GM21723 (cell line): Measurements from ENCODE around the gene PTPN14.
"Not testable (repeated sequence)": the region's sequence is repeated elsewhere in the genome, so short reads cannot be mapped to it uniquely, and the experiment has no call there.

Experiments
- ATAC-seq: cut with Tn5 transposase; IDR thresholded peaks from one replicate; pipeline ENCODE4 v1.9.1; 2021; ENCODE audit warnings: mild to moderate bottlenecking, moderate library complexity; ENCODE audit not compliant: unreplicated experiment

The PTPN14 gene

GRCh38 chr1:214513394-214513793 is 38.0 kb downstream of the PTPN14 start:
- ATAC-seq = no peak

GRCh38 chr1:214511639-214511998 is 39.8 kb downstream of the PTPN14 start:
- ATAC-seq = no peak

- no peak for ATAC-seq
These were observed 40.3 kb downstream of the PTPN14 start for GRCh38 chr1:214510914-214511638.

- no peak for ATAC-seq
These were observed 40.9 kb downstream of the PTPN14 start for GRCh38 chr1:214510477-214510876.

GRCh38 chr1:214509622-214510021 is 41.8 kb downstream of the PTPN14 start:
- not testable (repeated sequence) for ATAC-seq

GRCh38 chr1:214506972-214507431 is 44.4 kb downstream of the PTPN14 start:
- no peak for ATAC-seq

- no peak for ATAC-seq
These were observed 46.3 kb downstream of the PTPN14 start for GRCh38 chr1:214505134-214505533.

DNA sequence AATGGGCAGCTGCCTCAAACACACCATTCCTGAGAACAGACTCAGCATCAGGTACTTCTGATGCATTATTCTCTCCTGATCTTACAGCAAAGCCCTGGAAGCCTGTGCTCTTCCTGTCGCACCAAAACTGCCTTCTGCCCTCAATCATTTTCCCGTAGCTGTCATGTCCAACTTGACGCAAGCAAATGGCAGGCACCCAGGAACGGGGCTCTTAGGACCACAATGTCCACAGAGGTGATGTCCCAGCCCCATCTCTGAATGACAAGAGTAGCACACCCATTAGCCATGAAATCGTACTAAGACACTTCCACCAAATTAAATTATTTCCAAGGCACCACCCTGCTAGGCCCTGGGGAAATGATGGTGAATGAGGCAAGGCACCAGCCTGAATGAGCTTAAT is 47.1 kb downstream of the PTPN14 start:
- no peak for ATAC-seq

GRCh38 chr1:214503553-214503952 is 47.8 kb downstream of the PTPN14 start:
- no peak for ATAC-seq

DNA sequence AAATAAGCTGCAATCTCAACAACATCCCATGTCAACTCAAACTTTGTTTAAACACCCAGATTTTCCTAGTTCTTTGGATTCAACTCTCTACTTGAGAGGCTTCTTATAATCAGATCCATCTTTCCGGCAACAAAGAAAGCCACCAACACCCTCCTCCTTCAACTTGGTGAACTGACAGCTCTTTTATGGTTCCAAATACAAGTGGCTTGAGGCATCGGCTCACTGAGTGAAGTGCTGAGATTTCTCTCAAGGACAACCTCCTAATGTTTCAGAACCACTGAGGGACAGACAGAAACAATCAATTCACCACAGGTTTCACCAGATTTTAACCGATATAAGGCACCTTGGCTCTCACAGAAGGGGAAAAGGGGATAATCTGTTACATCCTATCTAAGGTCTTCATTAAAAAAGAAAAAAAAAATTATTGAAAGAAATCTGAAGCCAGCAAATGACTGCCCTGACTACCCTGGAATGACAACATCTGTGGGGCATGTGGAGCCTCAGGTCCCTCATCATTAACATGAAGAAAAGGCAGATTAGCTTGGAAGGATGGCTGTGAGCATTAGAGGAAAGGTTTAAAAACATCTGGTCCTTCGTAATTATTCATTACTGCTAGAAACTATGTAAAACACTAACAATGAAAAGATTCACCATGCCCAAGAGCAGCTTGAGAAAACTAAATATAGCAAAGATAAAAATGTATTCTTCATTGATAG is 50.9 kb downstream of the PTPN14 start:
- ATAC-seq = no peak

- ATAC-seq = no peak
These were observed 51.7 kb downstream of the PTPN14 start for GRCh38 chr1:214499732-214500131.

DNA sequence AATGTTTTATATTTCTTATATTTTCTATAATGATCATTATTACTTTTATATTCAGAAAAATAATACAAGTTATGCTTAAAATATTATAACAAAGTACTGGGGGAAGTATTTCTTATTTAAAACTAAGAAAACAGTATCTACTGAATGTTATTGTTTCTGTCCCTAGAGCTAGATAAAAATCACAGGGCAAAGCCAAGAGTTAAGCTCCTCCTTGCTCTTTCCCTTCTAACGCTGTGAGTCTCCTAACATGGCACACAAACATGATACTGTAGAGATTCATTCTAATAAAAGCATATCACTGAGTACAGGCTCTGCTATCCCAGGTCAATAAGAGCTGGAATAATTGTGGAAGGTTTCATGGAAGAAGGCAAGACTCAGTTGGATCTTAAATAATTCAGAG is 53.4 kb downstream of the PTPN14 start:
- no peak for ATAC-seq

- ATAC-seq = no peak
These were observed 55.3 kb downstream of the PTPN14 start for GRCh38 chr1:214496126-214496525.

- ATAC-seq = no peak
These were observed 56.7 kb downstream of the PTPN14 start for GRCh38 chr1:214494706-214495105.

DNA sequence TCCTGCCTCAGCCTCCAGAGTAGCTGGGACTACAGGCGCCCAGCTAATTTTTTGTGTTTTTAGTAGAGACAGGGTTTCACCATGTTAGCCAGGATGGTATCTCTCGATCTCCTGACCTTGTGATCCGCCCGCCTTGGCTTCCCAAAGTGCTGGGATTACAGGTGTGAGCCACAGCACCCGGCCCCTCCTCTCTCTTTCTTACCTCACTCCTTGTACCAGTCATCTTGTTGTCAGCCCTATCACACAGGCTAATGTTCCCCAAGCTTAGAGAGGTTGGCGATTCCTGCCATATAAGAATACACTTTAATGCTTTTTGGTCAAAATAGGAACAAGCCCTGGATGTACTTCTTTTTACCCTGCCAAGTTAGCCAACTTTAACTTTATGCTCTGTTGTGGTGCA is 57.2 kb downstream of the PTPN14 start:
- ATAC-seq = not testable (repeated sequence)

DNA sequence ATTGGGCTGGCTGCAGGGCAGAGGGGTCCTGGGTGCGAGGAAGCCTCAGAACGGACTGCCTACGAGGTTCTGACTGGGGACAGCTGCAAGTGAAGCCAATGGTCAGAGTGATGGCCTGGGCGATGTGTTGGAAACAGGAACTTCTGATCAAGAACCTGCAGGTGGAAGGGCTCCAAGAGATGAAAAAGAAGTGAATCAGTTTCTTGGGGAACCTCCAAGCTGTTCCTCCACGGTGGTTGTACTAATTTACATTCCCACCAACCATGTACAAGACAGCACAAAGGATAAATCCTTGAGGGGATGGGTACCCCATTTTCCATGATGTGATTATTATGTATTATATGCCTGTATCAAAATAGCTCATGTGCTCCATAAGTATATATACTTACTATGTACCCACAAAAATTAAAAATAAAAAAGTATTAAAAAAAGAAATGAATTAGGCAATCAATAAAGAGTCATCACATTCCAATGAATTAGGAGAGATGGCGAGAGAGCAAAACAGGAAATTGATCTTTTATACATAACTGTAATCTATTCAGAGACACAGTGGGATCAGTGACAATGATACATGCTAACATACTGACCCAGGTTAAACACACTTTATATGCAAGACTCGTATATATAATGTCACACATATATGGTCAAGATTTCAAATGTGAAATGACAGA is 58.1 kb downstream of the PTPN14 start:
- no peak for ATAC-seq

GRCh38 chr1:214492401-214493075 is 58.9 kb downstream of the PTPN14 start:
- no peak for ATAC-seq

DNA sequence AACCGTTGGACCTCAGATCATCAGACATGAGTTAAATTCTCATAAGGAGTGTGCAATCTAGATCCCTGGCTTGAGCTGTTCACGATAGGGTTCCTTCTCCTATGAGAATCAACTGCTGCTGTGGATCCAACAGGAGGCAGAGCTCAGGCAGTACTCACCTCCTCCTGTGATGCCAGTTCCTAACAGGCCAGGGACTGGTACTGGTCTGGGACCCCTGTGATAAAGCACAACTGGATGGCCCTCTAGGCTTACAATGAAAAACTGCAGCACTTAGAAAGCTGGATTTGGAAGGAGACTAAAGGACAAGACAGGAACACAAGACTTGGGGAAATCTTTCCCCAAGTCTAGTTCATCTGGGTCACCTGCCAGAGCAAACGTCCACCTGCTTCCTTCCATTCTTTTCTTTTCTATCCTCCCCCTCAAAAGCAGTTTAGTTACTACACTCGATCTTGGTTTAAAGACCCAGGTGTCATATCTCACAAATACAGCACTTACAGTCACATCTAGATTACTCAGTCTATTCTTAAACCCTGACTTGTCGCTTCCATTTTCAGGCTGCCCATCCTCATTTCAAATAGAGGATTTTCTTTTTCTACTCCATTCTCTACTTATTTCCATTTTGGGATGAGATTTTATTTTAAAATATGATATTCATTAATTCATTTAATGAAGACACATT is 59.8 kb downstream of the PTPN14 start:
- no peak for ATAC-seq

- ATAC-seq = no peak
These were observed 66.3 kb downstream of the PTPN14 start for GRCh38 chr1:214485151-214485550.

GRCh38 chr1:214483180-214483579 is 68.2 kb downstream of the PTPN14 start:
- ATAC-seq = not testable (repeated sequence)
